ENCODE results near the gene C1orf53.

The C1orf53 gene

DNA sequence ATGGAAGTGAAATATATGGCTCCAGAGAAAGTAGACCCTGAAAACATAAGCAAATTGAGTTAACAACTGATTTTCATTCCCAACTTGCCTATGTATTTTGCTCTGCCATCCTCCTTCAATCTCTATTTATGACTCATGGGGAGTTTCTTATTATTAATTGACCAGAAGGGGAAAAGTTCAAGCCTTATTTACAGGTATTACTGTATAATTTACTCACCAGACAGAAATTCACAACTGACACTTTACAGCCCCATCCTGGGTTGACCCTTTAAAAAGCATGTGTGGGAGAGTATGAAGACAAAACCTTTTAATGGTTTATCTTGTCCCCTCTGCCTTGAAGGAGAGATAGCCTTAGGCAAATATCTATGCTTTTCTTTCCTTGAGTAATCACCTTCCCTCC is 39.8 kb upstream of the C1orf53 start:
- TF ChIP-seq TAF1 (IDR thresholded peaks at IDR 0.05; ENCODE audit: borderline replicate concordance, insufficient read depth, low read length) (no peak), POLR2AphosphoS5 (IDR thresholded peaks at IDR 0.05; ENCODE audit: low read depth, low read length) (no peak), SIN3A (IDR thresholded peaks at IDR 0.05; ENCODE audit: borderline replicate concordance, insufficient read depth, low read length) (no peak), FOXP2 (optimal IDR thresholded peaks at IDR 0.05; ENCODE audit: borderline replicate concordance, extremely low read depth, extremely low read length, insufficient read depth) (no peak)
- TF ChIP-seq, protein P1, sequence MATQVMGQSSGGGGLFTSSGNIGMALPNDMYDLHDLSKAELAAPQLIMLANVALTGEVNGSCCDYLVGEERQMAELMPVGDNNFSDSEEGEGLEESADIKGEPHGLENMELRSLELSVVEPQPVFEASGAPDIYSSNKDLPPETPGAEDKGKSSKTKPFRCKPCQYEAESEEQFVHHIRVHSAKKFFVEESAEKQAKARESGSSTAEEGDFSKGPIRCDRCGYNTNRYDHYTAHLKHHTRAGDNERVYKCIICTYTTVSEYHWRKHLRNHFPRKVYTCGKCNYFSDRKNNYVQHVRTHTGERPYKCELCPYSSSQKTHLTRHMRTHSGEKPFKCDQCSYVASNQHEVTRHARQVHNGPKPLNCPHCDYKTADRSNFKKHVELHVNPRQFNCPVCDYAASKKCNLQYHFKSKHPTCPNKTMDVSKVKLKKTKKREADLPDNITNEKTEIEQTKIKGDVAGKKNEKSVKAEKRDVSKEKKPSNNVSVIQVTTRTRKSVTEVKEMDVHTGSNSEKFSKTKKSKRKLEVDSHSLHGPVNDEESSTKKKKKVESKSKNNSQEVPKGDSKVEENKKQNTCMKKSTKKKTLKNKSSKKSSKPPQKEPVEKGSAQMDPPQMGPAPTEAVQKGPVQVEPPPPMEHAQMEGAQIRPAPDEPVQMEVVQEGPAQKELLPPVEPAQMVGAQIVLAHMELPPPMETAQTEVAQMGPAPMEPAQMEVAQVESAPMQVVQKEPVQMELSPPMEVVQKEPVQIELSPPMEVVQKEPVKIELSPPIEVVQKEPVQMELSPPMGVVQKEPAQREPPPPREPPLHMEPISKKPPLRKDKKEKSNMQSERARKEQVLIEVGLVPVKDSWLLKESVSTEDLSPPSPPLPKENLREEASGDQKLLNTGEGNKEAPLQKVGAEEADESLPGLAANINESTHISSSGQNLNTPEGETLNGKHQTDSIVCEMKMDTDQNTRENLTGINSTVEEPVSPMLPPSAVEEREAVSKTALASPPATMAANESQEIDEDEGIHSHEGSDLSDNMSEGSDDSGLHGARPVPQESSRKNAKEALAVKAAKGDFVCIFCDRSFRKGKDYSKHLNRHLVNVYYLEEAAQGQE (IDR thresholded peaks at IDR 0.05; ENCODE audit: insufficient read depth in 1 of 2, low read depth in 2 of 2, low read length in 2 of 2), result no peak

DNA sequence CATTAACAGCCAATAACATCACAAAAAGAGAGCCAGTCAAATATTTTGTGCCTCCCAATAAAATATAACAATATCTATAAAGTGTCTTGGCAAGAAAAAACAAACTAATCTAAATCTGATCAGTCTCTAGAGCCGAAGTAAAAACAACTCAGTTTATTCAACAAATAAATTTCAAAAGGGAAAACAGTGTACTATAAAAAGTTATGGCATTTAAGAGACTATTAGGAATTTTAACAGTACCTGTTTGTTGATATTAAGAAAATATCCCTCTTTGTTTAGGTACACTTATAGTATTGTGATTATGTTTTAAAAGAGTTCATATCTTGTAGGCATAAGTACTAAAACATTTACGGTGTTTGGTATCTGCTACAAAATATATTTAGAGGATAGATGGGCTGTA is 36.6 kb upstream of the C1orf53 start:
- TF ChIP-seq FOXP2 (optimal IDR thresholded peaks at IDR 0.05; ENCODE audit: borderline replicate concordance, extremely low read depth, extremely low read length, insufficient read depth) (no peak), POLR2AphosphoS5 (IDR thresholded peaks at IDR 0.05; ENCODE audit: low read depth, low read length) (no peak), TAF1 (IDR thresholded peaks at IDR 0.05; ENCODE audit: borderline replicate concordance, insufficient read depth, low read length) (no peak), SIN3A (IDR thresholded peaks at IDR 0.05; ENCODE audit: borderline replicate concordance, insufficient read depth, low read length) (no peak)
- TF ChIP-seq, protein P1 (IDR thresholded peaks at IDR 0.05; ENCODE audit: insufficient read depth in 1 of 2, low read depth in 2 of 2, low read length in 2 of 2), result no peak

DNA sequence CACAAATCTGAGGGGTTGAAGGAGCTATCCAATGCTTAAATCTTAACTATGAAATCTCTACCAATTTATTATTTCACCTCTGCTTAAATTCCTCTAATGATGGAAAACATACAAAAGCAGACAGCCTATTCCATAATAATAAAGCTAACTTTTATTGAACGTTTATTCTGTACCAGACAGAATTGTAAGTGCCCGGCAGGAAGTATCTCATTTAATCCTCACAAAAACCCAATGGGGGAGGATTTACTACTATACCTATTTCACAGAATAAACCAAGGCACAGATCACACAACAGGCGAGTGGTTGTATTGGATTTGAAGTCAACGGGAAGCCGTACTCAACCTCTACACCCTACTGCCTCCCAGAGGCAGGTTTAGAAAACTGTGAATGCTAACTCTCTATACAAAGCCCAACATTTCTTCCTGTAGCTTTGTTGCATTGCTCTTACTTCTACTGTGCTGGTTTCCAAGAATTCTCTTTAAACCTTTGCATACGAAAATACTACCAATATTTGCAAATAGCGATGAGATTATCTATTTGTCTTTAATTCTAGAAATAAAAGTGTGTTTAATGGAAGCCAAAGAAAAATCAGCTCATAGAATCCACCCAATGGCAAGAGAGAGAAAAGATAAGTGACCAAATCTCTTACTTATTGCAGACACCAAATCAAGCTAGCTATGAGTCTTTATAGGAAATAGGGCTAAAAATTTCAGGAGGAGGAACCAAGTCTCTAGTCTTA is 33.5 kb upstream of the C1orf53 start:
- no peak for TF ChIP-seq TAF1 (IDR thresholded peaks at IDR 0.05; ENCODE audit: borderline replicate concordance, insufficient read depth, low read length)
- TF ChIP-seq, protein P1 (IDR thresholded peaks at IDR 0.05; ENCODE audit: insufficient read depth in 1 of 2, low read depth in 2 of 2, low read length in 2 of 2), result no peak
- no peak for TF ChIP-seq SIN3A (IDR thresholded peaks at IDR 0.05; ENCODE audit: borderline replicate concordance, insufficient read depth, low read length)
- TF ChIP-seq FOXP2 (optimal IDR thresholded peaks at IDR 0.05; ENCODE audit: borderline replicate concordance, extremely low read depth, extremely low read length, insufficient read depth), result no peak
- no peak for TF ChIP-seq POLR2AphosphoS5 (IDR thresholded peaks at IDR 0.05; ENCODE audit: low read depth, low read length)

DNA sequence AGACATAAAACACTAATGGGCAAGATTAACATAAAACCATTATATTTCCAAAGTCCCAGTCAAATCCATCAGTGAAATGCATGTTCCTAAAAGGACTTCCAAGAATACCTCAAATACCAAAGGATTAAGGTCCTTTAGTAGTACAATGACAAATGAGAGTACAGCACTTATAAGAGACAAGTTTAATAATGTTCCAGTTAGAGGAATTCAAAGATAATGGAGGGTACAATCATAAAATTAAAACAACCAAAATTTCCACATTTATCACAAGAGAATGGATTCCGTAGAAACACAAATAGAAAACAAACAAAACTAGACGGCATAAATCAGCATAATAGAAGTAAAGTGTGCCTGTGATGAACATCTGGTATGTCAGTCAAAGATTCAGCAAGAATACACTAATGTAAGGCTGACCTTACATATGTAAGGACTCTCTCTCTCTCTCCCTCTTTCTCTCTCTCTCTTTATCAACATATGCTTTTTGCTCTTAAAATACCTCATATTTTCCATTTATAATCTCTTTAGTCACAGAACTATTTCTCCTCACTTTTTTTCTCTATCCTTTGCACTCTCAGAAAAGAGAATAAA is 32.8 kb upstream of the C1orf53 start:
- TF ChIP-seq, protein P1 (IDR thresholded peaks at IDR 0.05; ENCODE audit: insufficient read depth in 1 of 2, low read depth in 2 of 2, low read length in 2 of 2), result no peak
- TF ChIP-seq FOXP2 (optimal IDR thresholded peaks at IDR 0.05; ENCODE audit: borderline replicate concordance, extremely low read depth, extremely low read length, insufficient read depth), result no peak
- no peak for TF ChIP-seq POLR2AphosphoS5 (IDR thresholded peaks at IDR 0.05; ENCODE audit: low read depth, low read length)
- TF ChIP-seq TAF1 (IDR thresholded peaks at IDR 0.05; ENCODE audit: borderline replicate concordance, insufficient read depth, low read length), result no peak
- TF ChIP-seq SIN3A (IDR thresholded peaks at IDR 0.05; ENCODE audit: borderline replicate concordance, insufficient read depth, low read length), result no peak
